Vagina (tissue), 2 donors: ENCODE measurements around the gene MYO18A.

Experiments used
- CTCF ChIP-seq, 3 experiments: fragments of 450-650 bp in 2 of 3; fragments of 200-600 bp in 1 of 3; sonication (generic) in 1 of 3; IDR thresholded peaks; one replicate each; pipeline ENCODE4 v1.5.1; 2017 to 2019; ENCODE audit warnings: antibody characterized with exemption in 3 of 3, mild to moderate bottlenecking in 2 of 3, moderate library complexity in 2 of 3
- POLR2A ChIP-seq, 2 donors: fragments of 450-650 bp; IDR thresholded peaks; one replicate each; pipeline ENCODE4 v1.6.1; 2017; ENCODE audit warnings: antibody characterized with exemption in 2 of 2, mild to moderate bottlenecking in 2 of 2, moderate library complexity in 2 of 2
- POLR2AphosphoS5 ChIP-seq, 2 donors: sonication (generic); formaldehyde crosslinking; IDR thresholded peaks; one replicate each; pipeline ENCODE4 v1.9.0; 2017; ENCODE audit warnings: antibody characterized with exemption in 2 of 2, mild to moderate bottlenecking in 2 of 2, low read depth in 1 of 2; ENCODE audit not compliant: insufficient read depth in 1 of 2

GRCh38 chr17:29078183-29079045 is 101.8 kb downstream of the MYO18A start:
- TF ChIP-seq CTCF (IDR thresholded peaks at IDR 0.05) (no peak), POLR2A (IDR thresholded peaks at IDR 0.05) (no peak), POLR2AphosphoS5 (IDR thresholded peaks at IDR 0.05; ENCODE audit: insufficient read depth in 1 of 2, low read depth in 1 of 2) (no peak)
